ENCODE data around the gene BRAP.
"Not testable (repeated sequence)": the region's sequence is repeated elsewhere in the genome, so short reads cannot be mapped to it uniquely, and the experiment has no call there.

BRAP gene

GRCh38 chr12:111616177-111616623 lies 69.6 kb downstream of the BRAP start:
- DNase-seq, result no peak

- DNase-seq, result no peak
Observed at GRCh38 chr12:111607239-111607638, 78.5 kb downstream of the BRAP start.

GRCh38 chr12:111606767-111607230 lies 79.0 kb downstream of the BRAP start:
- peak in 1 of 51 donors; percentile 23 for DNase-seq

- no peak for DNase-seq
Observed at GRCh38 chr12:111605911-111606766, 79.6 kb downstream of the BRAP start.

GRCh38 chr12:111602857-111603256 lies 82.9 kb downstream of the BRAP start:
- not testable (repeated sequence) for DNase-seq

- DNase-seq, result no peak
Observed at GRCh38 chr12:111602348-111602747, 83.4 kb downstream of the BRAP start.

- DNase-seq, result not testable (repeated sequence)
Observed at GRCh38 chr12:111600986-111601385, 84.8 kb downstream of the BRAP start.

- DNase-seq, result no peak
Observed at GRCh38 chr12:111600205-111600642, 85.5 kb downstream of the BRAP start.

- DNase-seq, result peak; percentile 41 to 91 (median 81)
Observed at GRCh38 chr12:111599453-111600204, 86.1 kb downstream of the BRAP start.

- peak in 47 of 51 donors; percentile 8 to 90 (median 68) for DNase-seq
Observed at GRCh38 chr12:111598637-111599452, 86.9 kb downstream of the BRAP start, which contains the start of gene ATXN2. ATXN2 (minus strand) TSS chr12:111599315; CDS start chr12:111599034, 281 bp downstream.

- peak in 45 of 51 donors; percentile 18 to 78 (median 47) for DNase-seq
Observed at GRCh38 chr12:111597831-111598636, 87.7 kb downstream of the BRAP start.

- DNase-seq, result peak in 36 of 51 donors; percentile 12 to 65 (median 36)
Observed at GRCh38 chr12:111596985-111597830, 88.5 kb downstream of the BRAP start.

- not testable (repeated sequence) for DNase-seq
Observed at GRCh38 chr12:111595341-111595835, 90.4 kb downstream of the BRAP start.
